ENCODE data around the gene SFXN3.

SFXN3 gene

GRCh38 chr10:101076630-101077029, 45.6 kb downstream of the SFXN3 start:
- DNase-seq (ENCODE audit: low spot score) = no peak

GRCh38 chr10:101079874-101080273, 48.8 kb downstream of the SFXN3 start:
- DNase-seq (ENCODE audit: low spot score) = no peak

- peak; percentile 43 for DNase-seq (ENCODE audit: low spot score)
These were observed 50.2 kb downstream of the SFXN3 start for GRCh38 chr10:101080933-101081931.

DNA sequence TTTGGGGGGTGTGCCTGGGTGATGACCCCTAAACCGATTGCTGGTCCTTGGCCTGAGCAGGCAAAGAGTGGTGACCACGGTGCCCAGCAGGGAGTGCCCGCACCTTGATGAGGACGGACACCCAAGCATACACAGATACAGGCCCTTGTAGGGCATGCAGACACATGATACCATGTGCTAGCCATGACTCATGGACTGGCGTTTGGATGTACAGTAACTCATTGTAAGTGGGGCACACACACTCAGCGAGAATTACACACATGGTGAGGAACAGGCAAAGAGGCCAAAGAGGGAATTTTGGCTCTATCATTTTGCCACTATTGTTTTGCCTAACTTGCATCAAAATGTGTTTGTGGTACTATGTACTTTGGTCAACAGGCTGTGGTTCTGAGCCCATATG, 54.8 kb downstream of the SFXN3 start:
- DNase-seq (ENCODE audit: low spot score) = no peak

DNA sequence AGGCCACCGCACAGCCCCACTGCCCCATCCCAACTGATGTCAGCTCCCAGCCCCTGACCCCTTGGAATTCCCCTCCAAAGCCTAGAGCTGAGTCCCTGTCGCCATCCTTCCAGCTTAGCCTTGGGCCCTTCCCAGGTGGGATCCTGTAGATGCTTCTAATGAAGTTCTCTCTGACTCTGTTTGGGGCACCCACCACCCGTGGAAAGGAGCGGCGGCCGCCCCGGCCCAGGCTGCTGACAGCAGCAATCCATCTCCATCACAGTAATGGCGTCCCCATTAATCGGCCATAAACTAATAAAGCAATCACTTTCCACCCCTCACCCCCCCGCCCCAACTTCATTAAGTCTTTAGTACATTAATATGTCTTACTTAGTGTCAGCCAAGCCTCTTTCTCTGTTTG, 56.3 kb downstream of the SFXN3 start:
- DNase-seq (ENCODE audit: low spot score) = no peak

DNA sequence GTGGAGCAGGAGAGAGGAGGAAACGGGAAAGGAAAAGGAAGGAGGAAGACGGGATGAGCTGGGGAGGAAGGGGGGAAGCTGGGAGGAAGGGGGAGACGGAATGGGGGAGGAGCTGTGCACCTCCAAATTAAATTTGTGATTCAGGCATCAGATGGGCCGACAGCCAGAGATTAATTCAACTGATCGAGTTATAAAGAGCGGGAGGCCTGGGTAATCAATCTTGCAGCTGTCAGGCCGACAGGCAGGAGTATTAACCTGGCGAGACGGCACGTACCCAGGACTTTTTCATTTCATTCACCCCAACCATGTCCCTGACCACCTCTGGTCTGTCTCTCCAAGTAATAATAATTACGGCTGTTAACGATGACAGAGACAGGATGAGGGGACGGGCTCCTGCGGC, 56.9 kb downstream of the SFXN3 start:
- DNase-seq (ENCODE audit: low spot score) = no peak

- DNase-seq (ENCODE audit: low spot score) = no peak
These were observed 58.7 kb downstream of the SFXN3 start for GRCh38 chr10:101089520-101090299.

- no peak for DNase-seq (ENCODE audit: low spot score)
These were observed 59.6 kb downstream of the SFXN3 start for GRCh38 chr10:101090597-101090996.

All from hepatic stellate cell (primary cell).